GM11168 (cell line): ENCODE data around the gene PHLDB1.

ENCODE experiments used
- in situ Hi-C: fragments of 300-500 bp; cut with MboI; formaldehyde crosslinking; loops from one replicate; pipeline ENCODE4 v1.12.0; 2022; ENCODE audit warnings: low sequenced_read_pairs; ENCODE audit not compliant: unreplicated experiment

Gene PHLDB1

GRCh38 chr11:118635642-118636041 lies 28.2 kb downstream of the PHLDB1 start:
- in situ Hi-C loops = no loop called here

GRCh38 chr11:118636569-118637290 lies 29.3 kb downstream of the PHLDB1 start:
- in situ Hi-C loops = no loop called here

GRCh38 chr11:118638726-118639125 lies 31.3 kb downstream of the PHLDB1 start:
- in situ Hi-C loops = no loop called here

- in situ Hi-C loops = no loop called here
Measured at GRCh38 chr11:118639899-118640298, 32.5 kb downstream of the PHLDB1 start.

- in situ Hi-C loops = no loop called here
Measured at GRCh38 chr11:118640332-118641154, 33.1 kb downstream of the PHLDB1 start.

- in situ Hi-C loops = no loop called here
Measured at GRCh38 chr11:118641397-118642019, 34.1 kb downstream of the PHLDB1 start.

- in situ Hi-C loops = no loop called here
Measured at GRCh38 chr11:118643142-118643994, 36.0 kb downstream of the PHLDB1 start.

GRCh38 chr11:118643995-118644345 lies 36.6 kb downstream of the PHLDB1 start:
- in situ Hi-C loops = no loop called here

- in situ Hi-C loops = no loop called here
Measured at GRCh38 chr11:118644496-118644895, 37.1 kb downstream of the PHLDB1 start.

GRCh38 chr11:118645066-118645715 lies 37.8 kb downstream of the PHLDB1 start:
- in situ Hi-C loops = no loop called here

- in situ Hi-C loops = no loop called here
Measured at GRCh38 chr11:118646393-118646792, 39.0 kb downstream of the PHLDB1 start.

- in situ Hi-C loops = no loop called here
Measured at GRCh38 chr11:118648291-118648690, 40.9 kb downstream of the PHLDB1 start.

GRCh38 chr11:118649941-118650340 lies 42.5 kb downstream of the PHLDB1 start:
- in situ Hi-C loops = no loop called here

- in situ Hi-C loops = no loop called here
Measured at GRCh38 chr11:118650366-118650765, 43.0 kb downstream of the PHLDB1 start.

GRCh38 chr11:118651820-118652219 lies 44.4 kb downstream of the PHLDB1 start:
- in situ Hi-C loops = no loop called here

- in situ Hi-C loops = no loop called here
Measured at GRCh38 chr11:118652681-118653181, 45.3 kb downstream of the PHLDB1 start.

- in situ Hi-C loops = no loop called here
Measured at GRCh38 chr11:118653684-118654390, 46.4 kb downstream of the PHLDB1 start.

- in situ Hi-C loops = no loop called here
Measured at GRCh38 chr11:118655486-118656190, 48.2 kb downstream of the PHLDB1 start.
